Glutamatergic neuron (in vitro differentiated cells): ENCODE results near the gene FAM234A. TPM values are rescaled to one million over a fixed set of nuclear protein-coding genes. Genes with fewer than 3 reads are reported as not detected.
A peak's percentile ranks its signal among the peaks of the same experiment; 100 is the strongest.

Experiments
- DNase-seq: peaks from one replicate; pipeline ENCODE4 v3.0.0; 2022
- H3K27ac Mint-ChIP-seq: one replicate; pipeline ENCODE4 v1.8.0; 2020; ENCODE audit warnings: mild to moderate bottlenecking, mixed read lengths, inconsistent platforms; ENCODE audit not compliant: unreplicated experiment
- H3K27me3 Mint-ChIP-seq: one replicate; pipeline ENCODE4 v1.8.0; 2020; ENCODE audit warnings: mild to moderate bottlenecking, moderate library complexity, mixed read lengths, inconsistent platforms; ENCODE audit not compliant: unreplicated experiment
- H3K36me3 Mint-ChIP-seq: one replicate; pipeline ENCODE4 v1.8.0; 2020; ENCODE audit warnings: mild to moderate bottlenecking, mixed read lengths, inconsistent platforms; ENCODE audit not compliant: unreplicated experiment
- H3K4me1 Mint-ChIP-seq: one replicate; pipeline ENCODE4 v1.8.0; 2020; ENCODE audit warnings: mild to moderate bottlenecking, low read depth, mixed read lengths, inconsistent platforms; ENCODE audit not compliant: unreplicated experiment
- H3K4me3 Mint-ChIP-seq: one replicate; pipeline ENCODE4 v1.8.0; 2020; ENCODE audit warnings: mild to moderate bottlenecking, mixed read lengths, inconsistent platforms; ENCODE audit not compliant: unreplicated experiment
- H3K9me3 Mint-ChIP-seq: one replicate; pipeline ENCODE4 v1.8.0; 2020; ENCODE audit warnings: mild to moderate bottlenecking, moderate library complexity, mixed read lengths, inconsistent platforms; ENCODE audit not compliant: unreplicated experiment
- total RNA-seq: library from RNA; stranded (reverse); fragmentation: NEBNext Ultra II Directional; extraction: Animal tissue kit (Norgen Biotek cat#: 25700); gene quantifications from one replicate; pipeline ENCODE4 v1.2.1, GENCODE V29; 2021; ENCODE audit not compliant: unreplicated experiment
- TF ChIP-seq, protein P1 (sequence below): fragments of 200-600 bp; sonication (generic); IDR thresholded peaks from one replicate; pipeline ENCODE4 v1.5.0; 2021; ENCODE audit not compliant: partially characterized antibody, unreplicated experiment

FAM234A gene
- total RNA-seq, 1 donor from 2014 or later, result 82.7 TPM

DNA sequence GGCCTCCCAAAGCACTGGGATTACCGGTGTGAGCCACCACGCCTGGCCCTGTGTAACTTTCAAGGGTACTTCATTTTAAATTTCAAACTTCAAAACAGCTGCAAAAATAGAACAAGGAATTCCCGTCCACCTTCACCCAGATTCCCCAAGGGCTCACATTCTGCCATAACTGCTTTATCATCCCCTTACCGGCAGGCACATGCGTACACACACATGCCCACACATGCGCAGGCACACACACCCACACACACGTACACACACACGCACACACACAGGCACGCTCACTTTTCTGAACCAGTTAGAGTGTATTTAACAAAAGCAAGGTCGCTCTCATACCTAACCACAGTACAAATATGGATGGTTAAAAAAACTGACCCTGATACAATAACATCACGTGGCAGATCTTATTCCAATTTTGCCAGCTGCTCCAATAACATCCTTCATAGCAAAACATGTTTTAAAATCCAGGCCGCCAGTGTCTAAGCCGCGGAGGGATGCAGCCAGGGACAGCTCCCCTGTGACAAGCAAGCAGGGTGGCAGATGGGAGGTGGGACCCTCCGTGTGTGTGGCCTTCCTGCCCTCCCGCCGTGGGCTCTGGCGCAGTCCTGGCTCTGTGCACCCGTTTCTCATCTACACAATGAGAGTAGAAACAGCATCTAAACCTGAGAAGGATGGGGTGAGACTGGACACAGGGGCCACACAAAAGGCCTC lies 71.5 kb downstream of the FAM234A start:
- TF ChIP-seq, protein P1, sequence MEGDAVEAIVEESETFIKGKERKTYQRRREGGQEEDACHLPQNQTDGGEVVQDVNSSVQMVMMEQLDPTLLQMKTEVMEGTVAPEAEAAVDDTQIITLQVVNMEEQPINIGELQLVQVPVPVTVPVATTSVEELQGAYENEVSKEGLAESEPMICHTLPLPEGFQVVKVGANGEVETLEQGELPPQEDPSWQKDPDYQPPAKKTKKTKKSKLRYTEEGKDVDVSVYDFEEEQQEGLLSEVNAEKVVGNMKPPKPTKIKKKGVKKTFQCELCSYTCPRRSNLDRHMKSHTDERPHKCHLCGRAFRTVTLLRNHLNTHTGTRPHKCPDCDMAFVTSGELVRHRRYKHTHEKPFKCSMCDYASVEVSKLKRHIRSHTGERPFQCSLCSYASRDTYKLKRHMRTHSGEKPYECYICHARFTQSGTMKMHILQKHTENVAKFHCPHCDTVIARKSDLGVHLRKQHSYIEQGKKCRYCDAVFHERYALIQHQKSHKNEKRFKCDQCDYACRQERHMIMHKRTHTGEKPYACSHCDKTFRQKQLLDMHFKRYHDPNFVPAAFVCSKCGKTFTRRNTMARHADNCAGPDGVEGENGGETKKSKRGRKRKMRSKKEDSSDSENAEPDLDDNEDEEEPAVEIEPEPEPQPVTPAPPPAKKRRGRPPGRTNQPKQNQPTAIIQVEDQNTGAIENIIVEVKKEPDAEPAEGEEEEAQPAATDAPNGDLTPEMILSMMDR, result no peak
- no peaks in the 10 kb centered on the region for H3K9me3 Mint-ChIP-seq
- H3K4me1 Mint-ChIP-seq, result peaks cover 11% of the 10 kb centered on the region
- peak overlapping the region; percentile 28 for H3K27ac Mint-ChIP-seq
- no peak for DNase-seq
- H3K27me3 Mint-ChIP-seq, result peaks cover 2% of the 10 kb centered on the region
- H3K4me3 Mint-ChIP-seq, result peak overlapping the region; percentile 26
- no peaks in the 10 kb centered on the region for H3K36me3 Mint-ChIP-seq

GRCh38 chr16:306911-307370 lies 72.3 kb downstream of the FAM234A start:
- peaks cover 2% of the 10 kb centered on the region for H3K27me3 Mint-ChIP-seq
- no peaks in the 10 kb centered on the region for H3K36me3 Mint-ChIP-seq
- TF ChIP-seq, protein P1, result no peak
- no peaks in the 10 kb centered on the region for H3K9me3 Mint-ChIP-seq
- no peak for DNase-seq
- peaks cover 11% of the 10 kb centered on the region for H3K4me1 Mint-ChIP-seq
- H3K27ac Mint-ChIP-seq, result no peak overlapping the region
- H3K4me3 Mint-ChIP-seq, result no peak overlapping the region

DNA sequence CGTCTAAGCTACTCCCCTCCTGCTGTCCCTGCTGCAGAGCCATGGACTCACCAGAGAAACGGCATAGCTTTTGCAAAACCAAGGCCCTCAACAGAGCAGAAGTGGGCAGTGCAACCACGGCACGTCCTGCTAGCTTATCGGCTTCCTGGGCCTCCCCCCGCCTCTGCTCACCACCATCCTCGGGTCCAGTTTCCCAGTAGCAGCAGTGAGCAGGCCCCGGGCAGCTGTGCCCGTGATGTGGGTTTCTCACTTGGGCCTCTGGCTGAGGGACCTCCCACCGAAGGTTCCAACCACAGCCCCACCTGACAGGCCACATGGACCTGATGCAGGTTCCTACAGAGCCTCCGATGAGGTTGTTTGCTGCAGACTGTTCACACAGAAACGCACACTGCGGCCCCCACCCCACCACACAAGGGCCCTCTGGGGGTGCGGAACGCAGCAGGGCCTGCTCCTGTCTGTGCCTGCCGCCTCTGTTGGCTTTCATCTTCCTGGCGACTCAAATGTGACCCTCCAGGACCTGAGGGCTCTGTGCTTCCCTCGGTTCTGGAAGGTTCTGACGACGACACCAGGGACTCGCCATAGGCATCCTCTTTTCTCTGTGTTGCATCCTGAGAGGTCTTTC lies 73.2 kb downstream of the FAM234A start:
- TF ChIP-seq, protein P1, result no peak
- H3K9me3 Mint-ChIP-seq, result no peaks in the 10 kb centered on the region
- no peak overlapping the region for H3K4me3 Mint-ChIP-seq
- H3K36me3 Mint-ChIP-seq, result no peaks in the 10 kb centered on the region
- no peak for DNase-seq
- H3K27ac Mint-ChIP-seq, result no peak overlapping the region
- peaks cover 2% of the 10 kb centered on the region for H3K27me3 Mint-ChIP-seq
- peaks cover 11% of the 10 kb centered on the region for H3K4me1 Mint-ChIP-seq

- DNase-seq, result no peak
- TF ChIP-seq, protein P1, result no peak
- Mint-ChIP-seq H3K4me1 (peaks cover 11% of the 10 kb centered on the region), H3K27me3 (peaks cover 2% of the 10 kb centered on the region), H3K27ac (no peak overlapping the region), H3K4me3 (no peak overlapping the region), H3K36me3 (no peaks in the 10 kb centered on the region), H3K9me3 (no peaks in the 10 kb centered on the region)
Measured at GRCh38 chr16:309476-309875, 74.9 kb downstream of the FAM234A start.

DNA sequence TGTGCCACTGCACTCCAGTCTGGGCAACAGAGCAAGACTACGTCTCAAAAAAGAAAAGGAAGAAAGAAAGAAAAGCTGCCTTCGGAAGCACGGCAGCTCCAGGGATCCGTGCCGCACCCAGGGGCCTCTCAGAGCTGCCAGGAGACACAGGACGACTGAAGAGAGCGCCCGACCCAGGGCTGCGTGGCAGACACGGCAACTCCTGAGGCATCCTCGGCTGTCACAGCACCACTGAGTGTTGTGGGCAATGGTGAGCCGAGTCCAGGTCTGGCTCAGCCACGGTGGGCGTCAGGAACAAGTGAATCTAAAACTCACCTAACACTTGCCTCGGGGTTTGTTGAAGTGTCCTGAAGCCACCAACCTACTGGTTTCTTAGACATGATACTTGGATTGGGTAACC lies 77.1 kb downstream of the FAM234A start:
- Mint-ChIP-seq H3K4me1 (peaks cover 9% of the 10 kb centered on the region), H3K27me3 (no peaks in the 10 kb centered on the region), H3K27ac (no peak overlapping the region), H3K36me3 (no peaks in the 10 kb centered on the region), H3K4me3 (no peak overlapping the region), H3K9me3 (no peaks in the 10 kb centered on the region)
- DNase-seq, result no peak
- TF ChIP-seq, protein P1, result no peak
